Activated naive CD4-positive, alpha-beta T cell treated with anti-CD3 and anti-CD28 coated beads, Interleukin-2, amount 50 U/mL, for 24 hours (primary cell): Measurements from ENCODE around the gene VENTX.
"Not testable (repeated sequence)": the region's sequence is repeated elsewhere in the genome, so short reads cannot be mapped to it uniquely, and the experiment has no call there.

ENCODE experiments used
- H3K27ac Mint-ChIP-seq: one replicate; pipeline ENCODE4 v1.8.0; 2021; ENCODE audit warnings: mild to moderate bottlenecking, mixed read lengths
- H3K27me3 Mint-ChIP-seq: one replicate; pipeline ENCODE4 v1.8.0; 2021; ENCODE audit warnings: mixed read lengths
- H3K36me3 Mint-ChIP-seq: one replicate; pipeline ENCODE4 v1.8.0; 2021; ENCODE audit warnings: mixed read lengths
- H3K4me1 Mint-ChIP-seq: one replicate; pipeline ENCODE4 v1.8.0; 2021; ENCODE audit warnings: mixed read lengths
- H3K4me3 Mint-ChIP-seq: one replicate; pipeline ENCODE4 v1.8.0; 2021; ENCODE audit warnings: mild to moderate bottlenecking, mixed read lengths
- H3K9me3 Mint-ChIP-seq: one replicate; pipeline ENCODE4 v1.8.0; 2021; ENCODE audit warnings: mixed read lengths

VENTX gene

DNA sequence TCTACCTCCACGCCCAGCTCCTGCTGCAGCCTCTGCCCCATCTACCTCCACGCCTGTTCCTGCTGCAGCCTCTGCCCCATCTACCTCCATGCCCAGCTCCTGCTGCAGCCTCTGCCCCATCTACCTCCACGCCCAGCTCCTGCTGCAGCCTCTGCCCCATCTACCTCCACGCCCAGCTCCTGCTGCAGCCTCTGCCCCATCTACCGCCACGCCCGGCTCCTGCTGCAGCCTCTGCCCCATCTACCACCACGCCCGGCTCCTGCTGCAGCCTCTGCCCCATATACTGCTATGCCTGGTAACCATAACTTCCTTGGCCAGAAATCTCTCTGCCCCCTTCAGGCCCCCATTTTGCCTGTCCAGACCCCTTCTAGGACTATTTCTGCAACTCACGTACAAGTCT is 27.4 kb downstream of the VENTX start:
- H3K9me3 Mint-ChIP-seq, H3K27ac Mint-ChIP-seq, H3K36me3 Mint-ChIP-seq, H3K27me3 Mint-ChIP-seq, H3K4me3 Mint-ChIP-seq: not testable (repeated sequence)
- H3K4me1 Mint-ChIP-seq: peaks cover 43% of the 10 kb centered on the region

- no peaks in the 10 kb centered on the region for H3K9me3 Mint-ChIP-seq
- H3K27me3 Mint-ChIP-seq: no peaks in the 10 kb centered on the region
- H3K36me3 Mint-ChIP-seq: no peaks in the 10 kb centered on the region
- no peak overlapping the region for H3K4me3 Mint-ChIP-seq
- no peak overlapping the region for H3K27ac Mint-ChIP-seq
- peaks cover 31% of the 10 kb centered on the region for H3K4me1 Mint-ChIP-seq
Measured at GRCh38 chr10:133266056-133266795, 28.6 kb downstream of the VENTX start.

DNA sequence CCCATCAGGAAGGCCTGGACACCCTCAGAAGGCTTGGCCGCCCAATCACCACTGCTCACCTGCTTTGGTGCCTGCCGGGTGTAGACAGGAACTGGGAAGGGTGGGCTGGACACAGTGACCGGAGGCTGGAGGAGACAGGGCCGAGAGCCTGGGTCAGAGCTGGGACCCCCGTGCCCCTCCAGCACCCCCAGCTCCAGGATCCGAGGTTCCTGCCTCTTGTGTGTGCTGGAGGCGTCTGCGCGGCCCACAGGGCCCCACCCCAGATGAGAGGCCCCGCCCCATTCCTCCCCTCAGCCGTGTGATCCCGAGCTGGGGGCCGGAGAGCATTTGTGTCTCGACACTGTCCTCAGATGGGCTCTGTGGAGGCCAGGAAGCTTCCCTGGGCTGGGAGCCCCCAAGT is 29.6 kb downstream of the VENTX start:
- H3K27me3 Mint-ChIP-seq: no peaks in the 10 kb centered on the region
- no peaks in the 10 kb centered on the region for H3K36me3 Mint-ChIP-seq
- H3K4me1 Mint-ChIP-seq: peaks cover 30% of the 10 kb centered on the region
- no peaks in the 10 kb centered on the region for H3K9me3 Mint-ChIP-seq
- H3K4me3 Mint-ChIP-seq: no peak overlapping the region
- no peak overlapping the region for H3K27ac Mint-ChIP-seq

- Mint-ChIP-seq H3K4me1 (peaks cover 24% of the 10 kb centered on the region), H3K4me3 (no peak overlapping the region), H3K36me3 (no peaks in the 10 kb centered on the region), H3K9me3 (no peaks in the 10 kb centered on the region), H3K27ac (no peak overlapping the region), H3K27me3 (no peaks in the 10 kb centered on the region)
Measured at GRCh38 chr10:133267829-133268228, 30.2 kb downstream of the VENTX start.

DNA sequence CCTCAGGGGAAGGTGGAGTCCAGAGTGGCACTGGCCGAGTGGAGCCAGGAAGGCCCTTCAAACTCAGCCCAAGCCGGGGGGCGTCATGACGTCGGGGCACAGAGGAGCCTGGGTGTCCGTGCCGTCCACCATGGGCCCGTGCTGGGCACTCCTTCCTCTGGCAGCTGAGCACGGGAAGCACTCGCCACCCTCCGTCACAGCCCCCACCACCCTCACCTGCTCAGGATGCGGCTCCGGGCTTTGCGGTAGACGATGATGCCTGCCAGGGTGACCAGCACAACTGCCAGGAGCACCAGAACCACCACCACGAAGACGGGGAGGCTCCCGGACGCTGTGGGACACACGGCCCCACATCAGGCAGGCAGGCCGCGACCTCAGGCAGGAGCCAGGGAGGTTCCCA is 30.9 kb downstream of the VENTX start:
- Mint-ChIP-seq H3K27me3 (no peaks in the 10 kb centered on the region), H3K4me1 (peaks cover 18% of the 10 kb centered on the region), H3K9me3 (no peaks in the 10 kb centered on the region), H3K27ac (no peak overlapping the region), H3K36me3 (no peaks in the 10 kb centered on the region), H3K4me3 (no peak overlapping the region)

GRCh38 chr10:133269367-133269766 is 31.7 kb downstream of the VENTX start:
- H3K27me3 Mint-ChIP-seq: no peaks in the 10 kb centered on the region
- H3K4me1 Mint-ChIP-seq: peaks cover 10% of the 10 kb centered on the region
- no peaks in the 10 kb centered on the region for H3K9me3 Mint-ChIP-seq
- no peak overlapping the region for H3K4me3 Mint-ChIP-seq
- no peaks in the 10 kb centered on the region for H3K36me3 Mint-ChIP-seq
- H3K27ac Mint-ChIP-seq: no peak overlapping the region

GRCh38 chr10:133270204-133270603 is 32.5 kb downstream of the VENTX start:
- H3K9me3 Mint-ChIP-seq: no peaks in the 10 kb centered on the region
- no peak overlapping the region for H3K27ac Mint-ChIP-seq
- no peak overlapping the region for H3K4me3 Mint-ChIP-seq
- H3K27me3 Mint-ChIP-seq: no peaks in the 10 kb centered on the region
- no peaks in the 10 kb centered on the region for H3K36me3 Mint-ChIP-seq
- peaks cover 7% of the 10 kb centered on the region for H3K4me1 Mint-ChIP-seq

DNA sequence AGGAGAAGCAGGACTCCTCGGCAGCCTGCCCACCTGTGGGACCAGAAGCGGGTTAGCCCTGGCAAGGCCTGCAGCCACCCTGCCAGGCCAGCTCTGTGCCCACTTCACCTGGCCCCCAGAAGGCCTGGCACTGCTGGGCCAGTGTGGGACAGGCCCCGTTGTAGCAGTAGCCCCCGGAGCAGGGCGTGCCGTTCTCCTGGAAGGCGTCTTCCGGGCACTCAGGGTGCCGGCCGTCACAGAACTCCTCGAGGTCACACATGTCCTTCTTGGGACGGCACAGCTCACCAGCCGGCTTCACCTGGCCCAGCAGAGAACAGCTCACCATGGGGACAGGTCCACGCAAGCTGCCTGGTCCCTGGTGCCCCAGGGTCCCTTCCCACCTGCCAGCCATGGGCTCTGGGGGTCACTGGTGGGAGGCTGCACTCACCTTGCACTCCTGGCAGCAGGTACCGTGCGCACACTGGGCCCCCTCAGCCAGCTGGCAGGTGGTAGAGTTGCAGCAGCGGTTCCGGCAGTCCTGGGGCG is 33.2 kb downstream of the VENTX start:
- Mint-ChIP-seq H3K36me3 (no peaks in the 10 kb centered on the region), H3K27ac (no peak overlapping the region), H3K9me3 (no peaks in the 10 kb centered on the region), H3K4me3 (no peak overlapping the region), H3K27me3 (no peaks in the 10 kb centered on the region), H3K4me1 (peaks cover 9% of the 10 kb centered on the region)

DNA sequence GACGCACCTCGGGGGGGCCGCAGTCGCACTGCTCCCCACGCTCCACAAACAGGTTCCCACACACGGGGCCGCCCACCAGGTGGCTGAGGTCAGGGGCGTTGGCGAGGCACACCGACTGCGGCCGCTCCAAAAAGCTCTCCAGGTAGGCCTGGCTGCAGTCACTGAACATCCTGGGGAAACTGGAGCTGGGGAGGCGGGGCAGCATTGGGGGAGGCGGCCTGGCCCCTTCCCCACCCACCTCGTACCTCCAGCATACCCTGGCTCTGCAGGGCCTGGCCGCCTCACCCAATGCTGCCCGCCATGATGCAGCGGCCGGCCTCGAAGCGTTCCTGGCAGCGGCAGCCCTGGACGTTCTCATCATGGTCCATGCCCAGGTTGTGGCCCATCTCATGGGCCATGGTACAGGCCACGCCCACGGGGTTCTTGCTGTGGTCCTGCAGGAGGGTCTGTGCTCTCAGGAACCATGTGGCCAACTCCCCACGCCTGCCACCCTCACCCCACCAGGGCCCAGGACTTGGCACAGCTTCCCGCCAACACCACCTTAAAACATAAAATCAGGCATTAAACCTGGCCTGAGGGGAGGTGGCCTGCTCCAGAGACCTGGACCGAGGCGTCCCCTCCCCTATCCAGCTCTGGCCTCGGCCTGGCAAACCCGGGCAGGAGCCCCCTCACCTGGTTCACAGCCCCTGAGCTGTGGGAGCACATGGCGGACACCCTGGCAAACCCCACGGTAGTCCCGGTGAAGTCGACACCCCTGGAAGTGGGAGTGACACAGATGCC is 34.1 kb downstream of the VENTX start:
- no peak overlapping the region for H3K4me3 Mint-ChIP-seq
- H3K27ac Mint-ChIP-seq: no peak overlapping the region
- no peaks in the 10 kb centered on the region for H3K36me3 Mint-ChIP-seq
- no peaks in the 10 kb centered on the region for H3K9me3 Mint-ChIP-seq
- H3K27me3 Mint-ChIP-seq: no peaks in the 10 kb centered on the region
- peaks cover 13% of the 10 kb centered on the region for H3K4me1 Mint-ChIP-seq

DNA sequence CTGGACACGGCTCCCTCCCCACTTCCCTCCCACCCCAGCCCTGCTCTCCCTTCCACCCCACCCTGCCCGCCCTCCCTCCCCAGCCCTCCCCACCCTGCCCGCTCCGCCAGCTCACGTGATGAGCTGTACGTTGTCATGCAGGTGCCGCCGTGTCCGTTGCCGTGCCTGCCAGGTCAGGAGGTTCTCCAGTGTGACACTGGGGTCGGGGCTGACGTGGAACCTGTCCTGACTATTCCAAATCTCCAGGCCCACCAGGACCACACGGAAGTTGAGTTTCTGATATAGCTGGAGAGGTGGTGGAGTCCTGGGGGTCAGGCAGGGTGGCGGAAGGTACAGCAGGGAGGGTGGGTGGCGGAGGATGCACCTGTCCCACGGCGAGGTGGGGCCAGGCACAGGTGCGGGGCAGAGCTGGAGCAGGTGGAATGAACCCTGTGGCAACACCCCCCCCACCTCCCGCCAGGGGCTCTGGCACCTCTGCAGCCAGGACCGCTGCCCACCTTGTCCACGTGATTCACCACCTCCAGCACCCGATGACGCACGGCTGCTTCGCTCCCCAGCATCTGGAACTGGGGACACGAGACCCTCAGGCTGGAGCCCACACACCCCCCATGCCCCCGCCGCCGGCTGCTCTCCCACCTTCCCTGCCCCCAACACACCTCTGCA is 34.8 kb downstream of the VENTX start:
- Mint-ChIP-seq H3K36me3 (no peaks in the 10 kb centered on the region), H3K9me3 (no peaks in the 10 kb centered on the region), H3K27me3 (no peaks in the 10 kb centered on the region), H3K4me3 (no peak overlapping the region), H3K27ac (no peak overlapping the region), H3K4me1 (peaks cover 13% of the 10 kb centered on the region)

GRCh38 chr10:133272964-133273420 is 35.3 kb downstream of the VENTX start:
- Mint-ChIP-seq H3K4me1 (peaks cover 18% of the 10 kb centered on the region), H3K9me3 (no peaks in the 10 kb centered on the region), H3K36me3 (no peaks in the 10 kb centered on the region), H3K27ac (no peak overlapping the region), H3K4me3 (no peak overlapping the region), H3K27me3 (no peaks in the 10 kb centered on the region)

DNA sequence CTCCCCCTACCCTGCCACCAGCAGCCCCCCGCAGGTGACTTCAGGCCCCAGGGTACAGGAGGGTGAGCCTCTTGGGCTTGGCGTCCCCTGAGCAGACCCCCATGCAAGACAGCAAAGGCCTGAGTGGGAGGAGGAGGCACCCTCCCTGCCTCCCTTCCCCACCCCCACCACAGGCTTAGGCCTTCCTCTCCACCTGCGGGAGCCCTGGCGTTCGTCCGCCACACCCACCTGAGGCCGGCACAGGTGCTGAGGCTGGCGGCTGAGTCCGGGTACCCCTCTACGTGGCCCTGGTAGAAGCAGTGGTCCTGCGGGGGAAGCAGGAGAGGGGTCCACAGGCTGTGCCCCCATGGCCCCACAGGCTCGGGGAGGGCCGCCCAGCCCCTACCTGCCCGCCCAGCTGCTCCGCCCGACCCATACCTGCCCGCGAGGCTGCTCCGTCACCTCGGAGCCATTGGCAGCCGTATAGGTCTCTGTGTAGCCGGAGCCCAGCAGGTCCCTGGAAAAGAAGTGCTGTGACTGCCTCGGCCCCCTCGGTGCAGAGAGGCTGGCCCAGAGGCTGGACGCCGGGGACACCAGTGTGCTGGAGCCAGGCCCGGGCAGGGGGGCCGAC is 36.0 kb downstream of the VENTX start:
- no peaks in the 10 kb centered on the region for H3K27me3 Mint-ChIP-seq
- H3K9me3 Mint-ChIP-seq: no peaks in the 10 kb centered on the region
- no peak overlapping the region for H3K4me3 Mint-ChIP-seq
- no peaks in the 10 kb centered on the region for H3K36me3 Mint-ChIP-seq
- peaks cover 24% of the 10 kb centered on the region for H3K4me1 Mint-ChIP-seq
- no peak overlapping the region for H3K27ac Mint-ChIP-seq

- Mint-ChIP-seq H3K36me3 (no peaks in the 10 kb centered on the region), H3K27me3 (no peaks in the 10 kb centered on the region), H3K4me3 (peak overlapping the region; percentile 86), H3K9me3 (no peaks in the 10 kb centered on the region), H3K27ac (peak overlapping the region; percentile 6), H3K4me1 (peaks cover 27% of the 10 kb centered on the region)
Measured at GRCh38 chr10:133274751-133275683, 37.4 kb downstream of the VENTX start.

DNA sequence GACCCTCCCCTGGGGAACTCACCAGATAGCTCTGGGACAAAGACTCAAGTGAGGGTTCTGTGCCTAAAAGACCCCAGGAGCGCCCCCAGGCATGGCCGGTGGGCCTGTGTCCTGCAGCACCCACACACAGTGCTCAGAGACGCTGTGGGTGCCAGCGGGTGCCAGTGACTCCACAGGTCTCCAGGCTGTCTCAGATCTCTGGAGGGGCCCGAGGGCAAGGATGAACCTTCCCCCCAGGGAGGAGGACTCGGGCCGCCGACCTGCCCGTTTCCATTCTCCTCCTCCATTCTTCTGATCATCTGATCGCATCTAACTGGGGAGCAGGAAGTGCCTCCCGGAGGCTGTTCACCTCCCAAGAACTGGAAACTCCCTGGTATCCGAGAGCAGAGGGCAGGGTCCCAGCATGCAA is 38.0 kb downstream of the VENTX start:
- no peaks in the 10 kb centered on the region for H3K9me3 Mint-ChIP-seq
- H3K27ac Mint-ChIP-seq: peak overlapping the region; percentile 6
- no peaks in the 10 kb centered on the region for H3K27me3 Mint-ChIP-seq
- peaks cover 27% of the 10 kb centered on the region for H3K4me1 Mint-ChIP-seq
- no peaks in the 10 kb centered on the region for H3K36me3 Mint-ChIP-seq
- H3K4me3 Mint-ChIP-seq: peak overlapping the region; percentile 86

DNA sequence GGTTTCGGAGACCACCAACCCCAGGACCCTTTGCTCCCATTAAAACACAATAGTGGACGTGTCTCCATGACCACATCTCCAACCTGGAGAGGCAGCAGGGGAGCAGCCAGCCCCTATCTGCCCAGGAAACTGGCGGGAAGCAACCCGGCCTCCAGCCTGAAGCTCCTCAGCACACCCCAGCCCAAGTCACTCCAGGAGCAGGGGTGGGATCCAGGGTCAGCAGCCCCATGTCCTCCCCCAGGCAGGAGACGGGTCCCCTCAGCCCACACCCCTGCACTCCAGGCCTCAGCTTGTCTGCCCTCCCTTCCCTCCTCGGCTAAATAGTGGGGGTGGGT is 38.4 kb downstream of the VENTX start:
- Mint-ChIP-seq H3K27ac (peak overlapping the region; percentile 6), H3K36me3 (no peaks in the 10 kb centered on the region), H3K4me1 (peaks cover 27% of the 10 kb centered on the region), H3K9me3 (no peaks in the 10 kb centered on the region), H3K27me3 (no peaks in the 10 kb centered on the region), H3K4me3 (peak overlapping the region; percentile 86)
